GM19395 (cell line): ENCODE data around the gene SPRY1.

Source experiments
- ATAC-seq: cut with Tn5 transposase; IDR thresholded peaks from one replicate; pipeline ENCODE4 v1.9.1; 2021; ENCODE audit warnings: mild to moderate bottlenecking, moderate library complexity; ENCODE audit not compliant: unreplicated experiment

SPRY1 gene

GRCh38 chr4:123408471-123409084 lies 12.0 kb downstream of the SPRY1 start:
- no peak for ATAC-seq

- no peak for ATAC-seq
These were observed 12.7 kb downstream of the SPRY1 start for GRCh38 chr4:123409334-123409733.

GRCh38 chr4:123411514-123411913 lies 14.9 kb downstream of the SPRY1 start:
- ATAC-seq, result no peak

GRCh38 chr4:123412091-123412505 lies 15.5 kb downstream of the SPRY1 start:
- ATAC-seq, result peak; percentile 85

- peak; percentile 5 for ATAC-seq
These were observed 16.3 kb downstream of the SPRY1 start for GRCh38 chr4:123412700-123413512.

GRCh38 chr4:123415576-123415975 lies 19.0 kb downstream of the SPRY1 start:
- ATAC-seq, result no peak

GRCh38 chr4:123415977-123416376 lies 19.4 kb downstream of the SPRY1 start:
- ATAC-seq, result no peak

- ATAC-seq, result no peak
These were observed 21.2 kb downstream of the SPRY1 start for GRCh38 chr4:123417813-123418212.

- peak; percentile 82 for ATAC-seq
These were observed 21.8 kb downstream of the SPRY1 start for GRCh38 chr4:123418351-123418931.

GRCh38 chr4:123419885-123420755 lies 23.5 kb downstream of the SPRY1 start:
- no peak for ATAC-seq

- ATAC-seq, result no peak
These were observed 24.8 kb downstream of the SPRY1 start for GRCh38 chr4:123421227-123421936.

- no peak for ATAC-seq
These were observed 25.6 kb downstream of the SPRY1 start for GRCh38 chr4:123421937-123422781.

- ATAC-seq, result no peak
These were observed 27.2 kb downstream of the SPRY1 start for GRCh38 chr4:123423819-123424218.

- no peak for ATAC-seq
These were observed 31.4 kb downstream of the SPRY1 start for GRCh38 chr4:123427951-123428350.

GRCh38 chr4:123430031-123430430 lies 33.4 kb downstream of the SPRY1 start:
- ATAC-seq, result no peak

- no peak for ATAC-seq
These were observed 33.9 kb downstream of the SPRY1 start for GRCh38 chr4:123430501-123430900.

GRCh38 chr4:123433573-123433972 lies 37.0 kb downstream of the SPRY1 start:
- ATAC-seq, result no peak

GRCh38 chr4:123433976-123434375 lies 37.4 kb downstream of the SPRY1 start:
- no peak for ATAC-seq

- ATAC-seq, result no peak
These were observed 38.9 kb downstream of the SPRY1 start for GRCh38 chr4:123435246-123436113.
